ENCODE results near the gene STIM2. TPM values are rescaled to one million over a fixed set of nuclear protein-coding genes. Genes with fewer than 3 reads are reported as not detected.

The STIM2 gene
- total and polyA plus RNA-seq, 10 of the 15 experiments (the other 5 are each of a cell fraction or from before 2014, with no cell fraction given): 4.7 to 41.5 (median 16.9) TPM

- TF ChIP-seq TCF7 (IDR thresholded peaks at IDR 0.05; ENCODE audit: borderline replicate concordance) (0 out of 2 replicates have a peak, but pooled peaks have one; percentile 39), DPF2 (IDR thresholded peaks at IDR 0.05) (0 out of 2 replicates have a peak, but pooled peaks have one; percentile 24), CTCF (IDR thresholded peaks at IDR 0.05 in 2 of 3, conservative IDR thresholded peaks at IDR 0.05 in 1 of 3; ENCODE audit: control insufficient read depth in 2 of 3, extremely low read depth in 1 of 3, insufficient read depth in 1 of 3, low read depth in 3 of 3, low read length in 3 of 3) (no peak), IRF4 (IDR thresholded peaks at IDR 0.05; ENCODE audit: low read depth, low read length) (no peak), CBX5 (IDR thresholded peaks at IDR 0.05; ENCODE audit: low read depth) (peak; percentile 27; the same call in 1 of the 2 replicates), ZBED1 (IDR thresholded peaks at IDR 0.05; ENCODE audit: borderline replicate concordance) (peak; percentile 53; the same call in 1 of the 2 replicates), CBFB (IDR thresholded peaks at IDR 0.05; ENCODE audit: low read depth) (peak; percentile 45; the same call in 1 of the 2 replicates), SPI1 (IDR thresholded peaks at IDR 0.05; ENCODE audit: borderline replicate concordance, insufficient read depth, low read depth, low read length) (no peak), RB1 (IDR thresholded peaks at IDR 0.05; ENCODE audit: borderline replicate concordance) (no peak), TCF12 (IDR thresholded peaks at IDR 0.05; ENCODE audit: low read depth, low read length) (no peak), ZNF622 (IDR thresholded peaks at IDR 0.05) (no peak), FOXM1 (IDR thresholded peaks at IDR 0.05; ENCODE audit: low read depth, low read length) (peak; percentile 76), TAF1 (IDR thresholded peaks at IDR 0.05; ENCODE audit: borderline replicate concordance, low read depth, low read length) (no peak), ATF7 (IDR thresholded peaks at IDR 0.05; ENCODE audit: low read depth) (no peak), POLR2AphosphoS5 (IDR thresholded peaks at IDR 0.05; ENCODE audit: low read length) (no peak)
- TF ChIP-seq, protein P1, sequence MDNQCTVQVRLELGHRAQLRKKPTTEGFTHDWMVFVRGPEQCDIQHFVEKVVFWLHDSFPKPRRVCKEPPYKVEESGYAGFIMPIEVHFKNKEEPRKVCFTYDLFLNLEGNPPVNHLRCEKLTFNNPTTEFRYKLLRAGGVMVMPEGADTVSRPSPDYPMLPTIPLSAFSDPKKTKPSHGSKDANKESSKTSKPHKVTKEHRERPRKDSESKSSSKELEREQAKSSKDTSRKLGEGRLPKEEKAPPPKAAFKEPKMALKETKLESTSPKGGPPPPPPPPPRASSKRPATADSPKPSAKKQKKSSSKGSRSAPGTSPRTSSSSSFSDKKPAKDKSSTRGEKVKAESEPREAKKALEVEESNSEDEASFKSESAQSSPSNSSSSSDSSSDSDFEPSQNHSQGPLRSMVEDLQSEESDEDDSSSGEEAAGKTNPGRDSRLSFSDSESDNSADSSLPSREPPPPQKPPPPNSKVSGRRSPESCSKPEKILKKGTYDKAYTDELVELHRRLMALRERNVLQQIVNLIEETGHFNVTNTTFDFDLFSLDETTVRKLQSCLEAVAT (IDR thresholded peaks at IDR 0.05): no peak
- TF ChIP-seq, protein P2, sequence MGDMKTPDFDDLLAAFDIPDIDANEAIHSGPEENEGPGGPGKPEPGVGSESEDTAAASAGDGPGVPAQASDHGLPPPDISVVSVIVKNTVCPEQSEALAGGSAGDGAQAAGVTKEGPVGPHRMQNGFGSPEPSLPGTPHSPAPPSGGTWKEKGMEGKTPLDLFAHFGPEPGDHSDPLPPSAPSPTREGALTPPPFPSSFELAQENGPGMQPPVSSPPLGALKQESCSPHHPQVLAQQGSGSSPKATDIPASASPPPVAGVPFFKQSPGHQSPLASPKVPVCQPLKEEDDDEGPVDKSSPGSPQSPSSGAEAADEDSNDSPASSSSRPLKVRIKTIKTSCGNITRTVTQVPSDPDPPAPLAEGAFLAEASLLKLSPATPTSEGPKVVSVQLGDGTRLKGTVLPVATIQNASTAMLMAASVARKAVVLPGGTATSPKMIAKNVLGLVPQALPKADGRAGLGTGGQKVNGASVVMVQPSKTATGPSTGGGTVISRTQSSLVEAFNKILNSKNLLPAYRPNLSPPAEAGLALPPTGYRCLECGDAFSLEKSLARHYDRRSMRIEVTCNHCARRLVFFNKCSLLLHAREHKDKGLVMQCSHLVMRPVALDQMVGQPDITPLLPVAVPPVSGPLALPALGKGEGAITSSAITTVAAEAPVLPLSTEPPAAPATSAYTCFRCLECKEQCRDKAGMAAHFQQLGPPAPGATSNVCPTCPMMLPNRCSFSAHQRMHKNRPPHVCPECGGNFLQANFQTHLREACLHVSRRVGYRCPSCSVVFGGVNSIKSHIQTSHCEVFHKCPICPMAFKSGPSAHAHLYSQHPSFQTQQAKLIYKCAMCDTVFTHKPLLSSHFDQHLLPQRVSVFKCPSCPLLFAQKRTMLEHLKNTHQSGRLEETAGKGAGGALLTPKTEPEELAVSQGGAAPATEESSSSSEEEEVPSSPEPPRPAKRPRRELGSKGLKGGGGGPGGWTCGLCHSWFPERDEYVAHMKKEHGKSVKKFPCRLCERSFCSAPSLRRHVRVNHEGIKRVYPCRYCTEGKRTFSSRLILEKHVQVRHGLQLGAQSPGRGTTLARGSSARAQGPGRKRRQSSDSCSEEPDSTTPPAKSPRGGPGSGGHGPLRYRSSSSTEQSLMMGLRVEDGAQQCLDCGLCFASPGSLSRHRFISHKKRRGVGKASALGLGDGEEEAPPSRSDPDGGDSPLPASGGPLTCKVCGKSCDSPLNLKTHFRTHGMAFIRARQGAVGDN (IDR thresholded peaks at IDR 0.05): no peak
- TF ChIP-seq, protein P3, sequence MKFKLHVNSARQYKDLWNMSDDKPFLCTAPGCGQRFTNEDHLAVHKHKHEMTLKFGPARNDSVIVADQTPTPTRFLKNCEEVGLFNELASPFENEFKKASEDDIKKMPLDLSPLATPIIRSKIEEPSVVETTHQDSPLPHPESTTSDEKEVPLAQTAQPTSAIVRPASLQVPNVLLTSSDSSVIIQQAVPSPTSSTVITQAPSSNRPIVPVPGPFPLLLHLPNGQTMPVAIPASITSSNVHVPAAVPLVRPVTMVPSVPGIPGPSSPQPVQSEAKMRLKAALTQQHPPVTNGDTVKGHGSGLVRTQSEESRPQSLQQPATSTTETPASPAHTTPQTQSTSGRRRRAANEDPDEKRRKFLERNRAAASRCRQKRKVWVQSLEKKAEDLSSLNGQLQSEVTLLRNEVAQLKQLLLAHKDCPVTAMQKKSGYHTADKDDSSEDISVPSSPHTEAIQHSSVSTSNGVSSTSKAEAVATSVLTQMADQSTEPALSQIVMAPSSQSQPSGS (IDR thresholded peaks at IDR 0.05; ENCODE audit: low read length): peak; percentile 77; the same call in 1 of the 2 replicates
- TF ChIP-seq, protein P4, sequence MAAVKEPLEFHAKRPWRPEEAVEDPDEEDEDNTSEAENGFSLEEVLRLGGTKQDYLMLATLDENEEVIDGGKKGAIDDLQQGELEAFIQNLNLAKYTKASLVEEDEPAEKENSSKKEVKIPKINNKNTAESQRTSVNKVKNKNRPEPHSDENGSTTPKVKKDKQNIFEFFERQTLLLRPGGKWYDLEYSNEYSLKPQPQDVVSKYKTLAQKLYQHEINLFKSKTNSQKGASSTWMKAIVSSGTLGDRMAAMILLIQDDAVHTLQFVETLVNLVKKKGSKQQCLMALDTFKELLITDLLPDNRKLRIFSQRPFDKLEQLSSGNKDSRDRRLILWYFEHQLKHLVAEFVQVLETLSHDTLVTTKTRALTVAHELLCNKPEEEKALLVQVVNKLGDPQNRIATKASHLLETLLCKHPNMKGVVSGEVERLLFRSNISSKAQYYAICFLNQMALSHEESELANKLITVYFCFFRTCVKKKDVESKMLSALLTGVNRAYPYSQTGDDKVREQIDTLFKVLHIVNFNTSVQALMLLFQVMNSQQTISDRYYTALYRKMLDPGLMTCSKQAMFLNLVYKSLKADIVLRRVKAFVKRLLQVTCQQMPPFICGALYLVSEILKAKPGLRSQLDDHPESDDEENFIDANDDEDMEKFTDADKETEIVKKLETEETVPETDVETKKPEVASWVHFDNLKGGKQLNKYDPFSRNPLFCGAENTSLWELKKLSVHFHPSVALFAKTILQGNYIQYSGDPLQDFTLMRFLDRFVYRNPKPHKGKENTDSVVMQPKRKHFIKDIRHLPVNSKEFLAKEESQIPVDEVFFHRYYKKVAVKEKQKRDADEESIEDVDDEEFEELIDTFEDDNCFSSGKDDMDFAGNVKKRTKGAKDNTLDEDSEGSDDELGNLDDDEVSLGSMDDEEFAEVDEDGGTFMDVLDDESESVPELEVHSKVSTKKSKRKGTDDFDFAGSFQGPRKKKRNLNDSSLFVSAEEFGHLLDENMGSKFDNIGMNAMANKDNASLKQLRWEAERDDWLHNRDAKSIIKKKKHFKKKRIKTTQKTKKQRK (IDR thresholded peaks at IDR 0.05; ENCODE audit: low read depth, low read length): no peak
Observed at GRCh38 chr4:26822546-26822945, 38.1 kb upstream of the STIM2 start (continued).

Measured in GM12878 (cell line).